ENCODE measurements around the gene SEL1L3.

Gene SEL1L3

GRCh38 chr4:25702848-25703247, 159.9 kb downstream of the SEL1L3 start:
- TF ChIP-seq POLR2AphosphoS5 (IDR thresholded peaks at IDR 0.05; ENCODE audit: low read depth, low read length) (no peak), FOXP2 (optimal IDR thresholded peaks at IDR 0.05; ENCODE audit: borderline replicate concordance, extremely low read depth, extremely low read length, insufficient read depth) (no peak)

DNA sequence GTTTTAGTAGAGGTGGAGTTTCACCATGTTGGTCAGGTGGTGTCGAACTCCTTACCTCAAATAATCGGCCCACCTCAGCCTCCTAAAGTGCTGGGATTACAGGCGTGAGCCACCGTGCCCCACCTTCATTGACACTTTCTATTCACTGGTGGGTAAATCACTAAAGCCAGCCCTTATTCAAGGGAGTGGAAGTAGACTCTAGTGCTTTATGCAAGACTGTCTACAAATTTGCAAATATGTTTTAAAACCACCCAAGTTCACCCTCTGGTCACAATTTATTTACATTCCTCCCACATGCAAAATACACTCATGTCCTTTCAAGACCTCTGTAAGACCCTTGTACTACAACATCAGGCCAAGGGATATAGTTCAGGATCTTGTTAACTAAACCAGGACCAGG, 162.1 kb downstream of the SEL1L3 start:
- TF ChIP-seq FOXP2 (optimal IDR thresholded peaks at IDR 0.05; ENCODE audit: borderline replicate concordance, extremely low read depth, extremely low read length, insufficient read depth) (no peak), SIN3A (IDR thresholded peaks at IDR 0.05; ENCODE audit: borderline replicate concordance, insufficient read depth, low read length) (no peak), POLR2AphosphoS5 (IDR thresholded peaks at IDR 0.05; ENCODE audit: low read depth, low read length) (no peak), TAF1 (IDR thresholded peaks at IDR 0.05; ENCODE audit: borderline replicate concordance, insufficient read depth, low read length) (no peak)
- TF ChIP-seq, protein P1, sequence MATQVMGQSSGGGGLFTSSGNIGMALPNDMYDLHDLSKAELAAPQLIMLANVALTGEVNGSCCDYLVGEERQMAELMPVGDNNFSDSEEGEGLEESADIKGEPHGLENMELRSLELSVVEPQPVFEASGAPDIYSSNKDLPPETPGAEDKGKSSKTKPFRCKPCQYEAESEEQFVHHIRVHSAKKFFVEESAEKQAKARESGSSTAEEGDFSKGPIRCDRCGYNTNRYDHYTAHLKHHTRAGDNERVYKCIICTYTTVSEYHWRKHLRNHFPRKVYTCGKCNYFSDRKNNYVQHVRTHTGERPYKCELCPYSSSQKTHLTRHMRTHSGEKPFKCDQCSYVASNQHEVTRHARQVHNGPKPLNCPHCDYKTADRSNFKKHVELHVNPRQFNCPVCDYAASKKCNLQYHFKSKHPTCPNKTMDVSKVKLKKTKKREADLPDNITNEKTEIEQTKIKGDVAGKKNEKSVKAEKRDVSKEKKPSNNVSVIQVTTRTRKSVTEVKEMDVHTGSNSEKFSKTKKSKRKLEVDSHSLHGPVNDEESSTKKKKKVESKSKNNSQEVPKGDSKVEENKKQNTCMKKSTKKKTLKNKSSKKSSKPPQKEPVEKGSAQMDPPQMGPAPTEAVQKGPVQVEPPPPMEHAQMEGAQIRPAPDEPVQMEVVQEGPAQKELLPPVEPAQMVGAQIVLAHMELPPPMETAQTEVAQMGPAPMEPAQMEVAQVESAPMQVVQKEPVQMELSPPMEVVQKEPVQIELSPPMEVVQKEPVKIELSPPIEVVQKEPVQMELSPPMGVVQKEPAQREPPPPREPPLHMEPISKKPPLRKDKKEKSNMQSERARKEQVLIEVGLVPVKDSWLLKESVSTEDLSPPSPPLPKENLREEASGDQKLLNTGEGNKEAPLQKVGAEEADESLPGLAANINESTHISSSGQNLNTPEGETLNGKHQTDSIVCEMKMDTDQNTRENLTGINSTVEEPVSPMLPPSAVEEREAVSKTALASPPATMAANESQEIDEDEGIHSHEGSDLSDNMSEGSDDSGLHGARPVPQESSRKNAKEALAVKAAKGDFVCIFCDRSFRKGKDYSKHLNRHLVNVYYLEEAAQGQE (IDR thresholded peaks at IDR 0.05; ENCODE audit: insufficient read depth in 1 of 2, low read depth in 2 of 2, low read length in 2 of 2), result no peak

DNA sequence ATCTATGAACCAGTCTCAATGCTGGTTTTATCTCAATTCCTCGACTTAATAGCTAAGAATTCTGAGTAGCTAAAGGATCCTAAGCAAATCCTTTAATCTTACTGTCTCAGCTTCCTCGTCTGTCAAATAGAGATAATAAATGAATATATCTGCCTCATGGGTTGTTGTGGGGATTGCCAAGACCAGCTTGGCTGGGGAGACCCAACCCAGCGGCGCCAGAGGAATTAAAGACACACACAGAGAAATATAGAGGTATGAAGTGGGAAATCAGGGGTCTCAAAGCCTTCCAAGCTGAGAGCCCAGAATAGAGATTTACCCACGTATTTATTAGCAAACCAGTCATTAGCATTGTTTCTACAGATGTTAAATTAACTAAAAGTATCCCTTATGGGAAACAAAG, 165.3 kb downstream of the SEL1L3 start:
- TF ChIP-seq POLR2AphosphoS5 (IDR thresholded peaks at IDR 0.05; ENCODE audit: low read depth, low read length) (no peak), TAF1 (IDR thresholded peaks at IDR 0.05; ENCODE audit: borderline replicate concordance, insufficient read depth, low read length) (no peak), SIN3A (IDR thresholded peaks at IDR 0.05; ENCODE audit: borderline replicate concordance, insufficient read depth, low read length) (no peak), FOXP2 (optimal IDR thresholded peaks at IDR 0.05; ENCODE audit: borderline replicate concordance, extremely low read depth, extremely low read length, insufficient read depth) (no peak)
- TF ChIP-seq, protein P1 (IDR thresholded peaks at IDR 0.05; ENCODE audit: insufficient read depth in 1 of 2, low read depth in 2 of 2, low read length in 2 of 2), result no peak

Data from PFSK-1 (cell line).